Choroid plexus epithelial cell (primary cell): ENCODE data around the gene APOD.
A peak's percentile ranks its signal among the peaks of the same experiment; 100 is the strongest.

Source experiments
- DNase-seq: peaks from one replicate; pipeline ENCODE4 v3.0.0-alpha.2; 2010; ENCODE audit warnings: low read depth
- H3K4me3 ChIP-seq: 2 replicates; pipeline ENCODE4 v1.5.1; 2011; ENCODE audit warnings: low read depth, mild to moderate bottlenecking, control low read depth, low read length, moderate library complexity
- CTCF ChIP-seq: conservative IDR thresholded peaks from 2 replicates; pipeline ENCODE4 v1.5.1; 2011; ENCODE audit warnings: low read depth, mild to moderate bottlenecking, control low read depth, inconsistent platforms, low read length, moderate library complexity

The APOD gene

GRCh38 chr3:195551381-195551978 is 32.3 kb downstream of the APOD start:
- peak; percentile 16 for DNase-seq
- no peak overlapping the region for H3K4me3 ChIP-seq
- no peak for TF ChIP-seq CTCF

- DNase-seq = peak; percentile 64
- TF ChIP-seq CTCF = no peak
- no peak overlapping the region for H3K4me3 ChIP-seq
Observed at GRCh38 chr3:195550723-195551122, 33.0 kb downstream of the APOD start.

- no peak overlapping the region for H3K4me3 ChIP-seq
- TF ChIP-seq CTCF = no peak
- DNase-seq = peak; percentile 71
Observed at GRCh38 chr3:195549931-195550519, 33.7 kb downstream of the APOD start.

GRCh38 chr3:195548987-195549386 is 34.8 kb downstream of the APOD start:
- no peak for TF ChIP-seq CTCF
- no peak overlapping the region for H3K4me3 ChIP-seq
- no peak for DNase-seq

- TF ChIP-seq CTCF = no peak
- no peak for DNase-seq
- H3K4me3 ChIP-seq = no peak overlapping the region
Observed at GRCh38 chr3:195548501-195548900, 35.2 kb downstream of the APOD start.

- DNase-seq = no peak
- TF ChIP-seq CTCF = no peak
- no peak overlapping the region for H3K4me3 ChIP-seq
Observed at GRCh38 chr3:195548006-195548405, 35.7 kb downstream of the APOD start.

GRCh38 chr3:195546130-195546560 is 37.6 kb downstream of the APOD start:
- no peak overlapping the region for H3K4me3 ChIP-seq
- DNase-seq = peak; percentile 65
- TF ChIP-seq CTCF = no peak
